ENCODE data around the gene IL34.

The IL34 gene

DNA sequence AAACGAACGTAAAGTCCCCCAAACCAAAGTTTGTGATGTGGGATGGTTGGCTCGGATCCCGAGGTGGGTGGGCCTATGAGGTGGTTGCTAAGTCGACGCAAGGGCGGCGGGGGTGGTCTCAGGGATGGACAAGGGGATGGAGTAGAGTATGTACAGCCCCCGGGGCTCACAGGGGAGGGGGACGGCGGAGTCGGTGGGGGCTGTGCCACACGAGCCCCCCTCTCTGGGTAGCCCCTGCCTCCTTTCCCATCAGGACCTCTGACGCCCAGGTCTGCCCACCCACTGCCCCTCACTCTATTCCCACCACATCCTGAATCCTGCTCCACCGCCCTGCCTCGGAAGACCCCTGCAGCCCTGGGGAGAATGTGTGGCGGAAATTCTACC, 15.2 kb downstream of the IL34 start:
- Histone ChIP-seq H3K4me1 (ENCODE audit: low read length) (no peaks in the 10 kb centered on the region), H3K79me2 (ENCODE audit: low read length) (no peaks in the 10 kb centered on the region), H3K9ac (ENCODE audit: low read length) (no peak overlapping the region), H3K36me3 (replicated peaks; ENCODE audit: insufficient read depth, low read length) (no peaks in the 10 kb centered on the region), H4K20me1 (ENCODE audit: insufficient read depth, low read length) (no peaks in the 10 kb centered on the region), H3K9me3 (replicated peaks; ENCODE audit: insufficient read depth, low read length) (no peaks in the 10 kb centered on the region), H3K27me3 (replicated peaks; ENCODE audit: insufficient read depth, low read length) (no peaks in the 10 kb centered on the region), H2AFZ (ENCODE audit: low read length) (no peak overlapping the region), H3F3A (ENCODE audit: insufficient read depth, low read length) (no peaks in the 10 kb centered on the region), H3K9me2 (replicated peaks; ENCODE audit: insufficient read depth, low read length) (no peaks in the 10 kb centered on the region), H3K27ac (ENCODE audit: low read length) (no peak overlapping the region), H3K4me3 (ENCODE audit: low read length) (no peak overlapping the region), H3K4me2 (ENCODE audit: low read depth, low read length) (no peak overlapping the region)
- TF ChIP-seq EZH2 (optimal IDR thresholded peaks at IDR 0.05; ENCODE audit: low read depth, low read length) (no peak), EZH2phosphoT487 (IDR thresholded peaks at IDR 0.05; ENCODE audit: low read length) (no peak), CTCF (IDR thresholded peaks at IDR 0.05; ENCODE audit: low read length) (no peak)
- DNase-seq: no peak

DNA sequence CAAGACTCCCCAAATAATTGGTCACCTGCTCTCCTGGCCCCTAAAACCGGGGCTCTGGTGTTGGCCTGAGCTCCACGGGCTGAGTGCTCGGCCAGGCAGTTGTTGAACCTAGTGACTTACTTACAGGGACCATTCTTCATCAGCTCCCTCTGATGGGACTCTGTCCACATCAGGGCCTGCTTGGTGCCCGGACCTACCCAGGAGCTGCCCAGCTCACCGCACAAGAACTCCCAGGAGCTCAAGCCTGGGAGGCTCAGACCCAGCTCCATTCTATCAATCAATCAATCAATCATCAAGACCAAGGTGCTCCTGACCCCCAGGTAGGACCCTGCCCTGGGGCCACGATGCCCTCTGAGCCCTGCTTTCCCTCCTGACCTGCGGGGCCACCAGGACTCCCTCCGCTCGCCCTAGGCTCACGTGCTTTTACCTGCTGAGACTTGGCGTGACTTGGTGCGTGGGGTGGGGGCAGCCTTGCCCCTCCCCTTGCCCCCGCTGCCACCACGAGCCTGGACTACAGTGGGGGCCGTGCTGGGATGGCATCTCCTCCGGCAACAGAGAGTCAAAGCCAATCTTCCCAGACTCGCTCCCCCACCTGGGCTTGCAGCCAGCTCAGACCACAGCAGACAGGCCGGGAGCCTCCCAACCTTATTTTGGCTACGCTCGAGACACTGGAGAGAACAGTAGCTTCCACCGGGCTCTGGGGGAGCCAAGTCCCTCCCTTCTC, 15.7 kb downstream of the IL34 start:
- Histone ChIP-seq H3K27ac (ENCODE audit: low read length) (no peak overlapping the region), H3K9me3 (replicated peaks; ENCODE audit: insufficient read depth, low read length) (no peaks in the 10 kb centered on the region), H3K79me2 (ENCODE audit: low read length) (no peaks in the 10 kb centered on the region), H3K4me3 (ENCODE audit: low read length) (no peak overlapping the region), H3F3A (ENCODE audit: insufficient read depth, low read length) (no peaks in the 10 kb centered on the region), H3K27me3 (replicated peaks; ENCODE audit: insufficient read depth, low read length) (no peaks in the 10 kb centered on the region), H3K9me2 (replicated peaks; ENCODE audit: insufficient read depth, low read length) (no peaks in the 10 kb centered on the region), H3K9ac (ENCODE audit: low read length) (no peak overlapping the region), H4K20me1 (ENCODE audit: insufficient read depth, low read length) (no peaks in the 10 kb centered on the region), H2AFZ (ENCODE audit: low read length) (no peak overlapping the region), H3K4me1 (ENCODE audit: low read length) (no peaks in the 10 kb centered on the region), H3K4me2 (ENCODE audit: low read depth, low read length) (no peak overlapping the region), H3K36me3 (replicated peaks; ENCODE audit: insufficient read depth, low read length) (no peaks in the 10 kb centered on the region)
- DNase-seq: no peak
- TF ChIP-seq EZH2 (optimal IDR thresholded peaks at IDR 0.05; ENCODE audit: low read depth, low read length) (no peak), EZH2phosphoT487 (IDR thresholded peaks at IDR 0.05; ENCODE audit: low read length) (no peak), CTCF (IDR thresholded peaks at IDR 0.05; ENCODE audit: low read length) (no peak)

DNA sequence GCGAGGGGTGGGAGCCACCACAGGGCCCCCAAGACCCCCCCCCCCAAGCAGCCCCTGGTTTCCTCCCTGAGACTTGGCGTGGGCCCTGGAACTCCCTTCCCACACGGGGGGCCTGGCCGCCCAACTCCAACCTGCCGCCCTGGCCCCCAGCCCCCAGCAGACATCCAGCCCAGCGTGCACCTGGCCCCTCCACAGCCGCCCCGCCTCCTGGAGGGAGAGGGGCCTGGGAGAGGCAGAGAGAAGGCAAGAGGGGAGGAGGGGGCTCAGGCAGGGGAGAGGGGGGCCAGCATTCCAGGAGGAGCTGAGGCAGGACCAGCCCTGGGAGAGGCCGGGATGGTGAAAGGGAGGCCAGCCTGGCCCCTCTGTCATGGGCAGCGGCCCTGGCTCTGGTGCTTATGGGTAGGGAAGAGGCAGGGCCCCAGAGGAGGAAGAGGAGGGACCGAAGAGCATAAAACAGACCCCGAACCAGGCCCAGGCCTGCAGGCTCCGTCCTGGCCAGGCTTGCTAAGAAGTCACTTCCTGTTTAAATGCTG, 16.7 kb downstream of the IL34 start:
- Histone ChIP-seq H3K9me2 (replicated peaks; ENCODE audit: insufficient read depth, low read length) (no peaks in the 10 kb centered on the region), H3F3A (ENCODE audit: insufficient read depth, low read length) (no peaks in the 10 kb centered on the region), H3K36me3 (replicated peaks; ENCODE audit: insufficient read depth, low read length) (no peaks in the 10 kb centered on the region), H3K4me1 (ENCODE audit: low read length) (no peaks in the 10 kb centered on the region), H3K4me3 (ENCODE audit: low read length) (no peak overlapping the region), H4K20me1 (ENCODE audit: insufficient read depth, low read length) (no peaks in the 10 kb centered on the region), H3K27ac (ENCODE audit: low read length) (no peak overlapping the region), H3K9me3 (replicated peaks; ENCODE audit: insufficient read depth, low read length) (no peaks in the 10 kb centered on the region), H3K4me2 (ENCODE audit: low read depth, low read length) (no peak overlapping the region), H3K27me3 (replicated peaks; ENCODE audit: insufficient read depth, low read length) (no peaks in the 10 kb centered on the region), H2AFZ (ENCODE audit: low read length) (no peak overlapping the region), H3K79me2 (ENCODE audit: low read length) (no peaks in the 10 kb centered on the region), H3K9ac (ENCODE audit: low read length) (no peak overlapping the region)
- DNase-seq: no peak
- no peak for TF ChIP-seq EZH2 (optimal IDR thresholded peaks at IDR 0.05; ENCODE audit: low read depth, low read length)
- no peak for TF ChIP-seq EZH2phosphoT487 (IDR thresholded peaks at IDR 0.05; ENCODE audit: low read length)
- TF ChIP-seq CTCF (IDR thresholded peaks at IDR 0.05; ENCODE audit: low read length): no peak
